Caco-2 (cell line): ENCODE results near the gene RGSL1. TPM values are rescaled to one million over a fixed set of nuclear protein-coding genes. Genes with fewer than 3 reads are reported as not detected.
"Not testable (repeated sequence)": the region's sequence is repeated elsewhere in the genome, so short reads cannot be mapped to it uniquely, and the experiment has no call there.

Experiments used
- BruUV-seq: library from RNA; stranded (reverse); fragments of 400-500 nt; replicated peaks from 2 replicates; lab custom pipeline; 2021; lab: Mats Ljungman, UMichigan
- CTCF ChIA-PET: fragments of 300-600 bp; sonication (Branson Sonifier 250); formaldehyde crosslinking; loops from one replicate; lab custom pipeline; 2022; ENCODE audit warnings: antibody characterized with exemption; lab: Charles Lee
- POLR2A ChIA-PET: fragments of 300-600 bp; sonication (Branson Sonifier 250); formaldehyde crosslinking; loops from one replicate; lab custom pipeline; 2022; ENCODE audit warnings: antibody characterized with exemption; lab: Charles Lee
- DNase-seq, 2 experiments: peaks; one replicate each; pipeline versions ENCODE4 v3.0.0 to v3.0.0-alpha.2; 2020 to 2022
- H3K27me3 ChIP-seq: replicated peaks from 2 replicates; pipeline ENCODE4 v1.6.0; 2011; ENCODE audit warnings: low read length; ENCODE audit not compliant: control insufficient read depth, insufficient read depth
- H3K36me3 ChIP-seq: 2 replicates; pipeline ENCODE4 v1.5.1; 2011; ENCODE audit warnings: low read length; ENCODE audit not compliant: control insufficient read depth, insufficient read depth
- H3K4me1 ChIP-seq: fragments of 250-450 bp; sonication (Bioruptor Pico); 2 replicates; pipeline ENCODE4 v1.5.1; 2020; ENCODE audit warnings: mild to moderate bottlenecking
- H3K4me3 ChIP-seq: 2 replicates; pipeline ENCODE4 v1.5.1; 2011; ENCODE audit warnings: low read depth, mild to moderate bottlenecking, control low read depth, low read length
- H3K9me3 ChIP-seq: fragments of 250-450 bp; sonication (Bioruptor Pico); 2 replicates; pipeline ENCODE4 v1.5.1; 2020; ENCODE audit warnings: mild to moderate bottlenecking, moderate library complexity
- H3K27ac Mint-ChIP-seq: one replicate; pipeline ENCODE4 v1.8.0; 2022; ENCODE audit warnings: mixed read lengths; ENCODE audit not compliant: unreplicated experiment
- H3K27me3 Mint-ChIP-seq: one replicate; pipeline ENCODE4 v1.8.0; 2022; ENCODE audit warnings: mixed read lengths; ENCODE audit not compliant: insufficient read depth, unreplicated experiment
- H3K36me3 Mint-ChIP-seq: one replicate; pipeline ENCODE4 v1.8.0; 2022; ENCODE audit warnings: mild to moderate bottlenecking, mixed read lengths; ENCODE audit not compliant: insufficient read depth, unreplicated experiment
- H3K4me1 Mint-ChIP-seq: one replicate; pipeline ENCODE4 v1.8.0; 2022; ENCODE audit warnings: low read depth, mixed read lengths; ENCODE audit not compliant: unreplicated experiment
- H3K4me3 Mint-ChIP-seq: one replicate; pipeline ENCODE4 v1.8.0; 2022; ENCODE audit warnings: mild to moderate bottlenecking, moderate library complexity, mixed read lengths; ENCODE audit not compliant: unreplicated experiment
- H3K9me3 Mint-ChIP-seq: one replicate; pipeline ENCODE4 v1.8.0; 2022; ENCODE audit warnings: mixed read lengths; ENCODE audit not compliant: unreplicated experiment
- CTCF ChIP-seq, 2 experiments: fragments of 200-600 bp in 1 of 2; IDR thresholded peaks; 1 replicate in 1 of 2; 2 replicates in 1 of 2; pipeline versions ENCODE4 v1.5.1 to v1.8.0; 2011 to 2022; ENCODE audit warnings: antibody characterized with exemption in 1 of 2, control low read depth in 1 of 2, inconsistent platforms in 1 of 2, low read depth in 1 of 2, low read length in 1 of 2, mild to moderate bottlenecking in 1 of 2, moderate library complexity in 1 of 2; ENCODE audit not compliant: insufficient read depth in 1 of 2, severe bottlenecking in 1 of 2, unreplicated experiment in 1 of 2
- intact Hi-C: fragments of 100-400 bp; cut with micrococcal nuclease; formaldehyde crosslinking; loops from one replicate; pipeline ENCODE4 v1.10.0; 2022; ENCODE audit not compliant: unreplicated experiment
- total RNA-seq: library from RNA; stranded (reverse); gene quantifications from 2 replicates; pipeline ENCODE4 v1.2.3, GENCODE V29; 2022

Gene RGSL1
- total RNA-seq, 1 experiment from 2014 or later: not detected

- CTCF ChIA-PET: no interaction called here
- Mint-ChIP-seq H3K4me3 (no peak overlapping the region), H3K27me3 (peaks cover 16% of the 10 kb centered on the region), H3K9me3 (peaks cover 46% of the 10 kb centered on the region), H3K36me3 (no peaks in the 10 kb centered on the region), H3K27ac (no peak overlapping the region), H3K4me1 (no peaks in the 10 kb centered on the region)
- no peaks in the 10 kb centered on the region for H3K36me3 ChIP-seq
- H3K4me3 ChIP-seq: no peak overlapping the region
- intact Hi-C loops: no loop called here
- BruUV-seq: no TSS peak
- peaks cover 2% of the 10 kb centered on the region; the same call in 1 of the 2 replicates for H3K9me3 ChIP-seq
- TF ChIP-seq CTCF (IDR thresholded peaks at IDR 0.05; ENCODE audit: insufficient read depth in 1 of 2, low read depth in 1 of 2, low read length in 1 of 2, severe bottlenecking in 1 of 2, unreplicated experiment in 1 of 2): no peak
- no peaks in the 10 kb centered on the region for H3K27me3 ChIP-seq
- peaks cover 4% of the 10 kb centered on the region; the same call in 1 of the 2 replicates for H3K4me1 ChIP-seq
- DNase-seq: no peak
- POLR2A ChIA-PET: no interaction called here
Observed at GRCh38 chr1:182527680-182528079, 77.7 kb downstream of the RGSL1 start.

GRCh38 chr1:182528206-182528605 is 78.3 kb downstream of the RGSL1 start:
- H3K4me3 Mint-ChIP-seq, CTCF ChIA-PET, H3K4me1 Mint-ChIP-seq, H3K27ac Mint-ChIP-seq, H3K27me3 ChIP-seq, H3K4me3 ChIP-seq, H3K9me3 ChIP-seq, intact Hi-C loops, H3K36me3 ChIP-seq, H3K4me1 ChIP-seq, POLR2A ChIA-PET, H3K36me3 Mint-ChIP-seq, BruUV-seq: not testable (repeated sequence)
- peak in 1 of 2 experiments; percentile 25 for DNase-seq
- peaks cover 17% of the 10 kb centered on the region for H3K27me3 Mint-ChIP-seq
- H3K9me3 Mint-ChIP-seq: peaks cover 46% of the 10 kb centered on the region

- Mint-ChIP-seq H3K9me3 (no peaks in the 10 kb centered on the region), H3K27me3 (peaks cover 26% of the 10 kb centered on the region), H3K4me1 (no peaks in the 10 kb centered on the region), H3K4me3 (no peak overlapping the region), H3K36me3 (no peaks in the 10 kb centered on the region), H3K27ac (no peak overlapping the region)
- Histone ChIP-seq H3K27me3 (no peaks in the 10 kb centered on the region), H3K4me1 (no peaks in the 10 kb centered on the region), H3K4me3 (no peak overlapping the region), H3K9me3 (0 out of 2 replicates have a peak, but pooled peaks cover 2% of the 10 kb centered on the region), H3K36me3 (no peaks in the 10 kb centered on the region)
- DNase-seq: no peak
- intact Hi-C loops: no loop called here
- BruUV-seq: no TSS peak
- POLR2A ChIA-PET: no interaction called here
- TF ChIP-seq CTCF (IDR thresholded peaks at IDR 0.05; ENCODE audit: insufficient read depth in 1 of 2, low read depth in 1 of 2, low read length in 1 of 2, severe bottlenecking in 1 of 2, unreplicated experiment in 1 of 2): no peak
- CTCF ChIA-PET: no interaction called here
Observed at GRCh38 chr1:182533896-182534295, 84.0 kb downstream of the RGSL1 start.

- Histone ChIP-seq H3K4me3 (no peak overlapping the region), H3K4me1 (no peaks in the 10 kb centered on the region), H3K9me3 (no peaks in the 10 kb centered on the region), H3K27me3 (no peaks in the 10 kb centered on the region), H3K36me3 (no peaks in the 10 kb centered on the region)
- Mint-ChIP-seq H3K4me1 (peaks cover 4% of the 10 kb centered on the region), H3K27ac (no peak overlapping the region), H3K27me3 (peaks cover 13% of the 10 kb centered on the region), H3K9me3 (no peaks in the 10 kb centered on the region), H3K4me3 (no peak overlapping the region), H3K36me3 (no peaks in the 10 kb centered on the region)
- TF ChIP-seq CTCF (IDR thresholded peaks at IDR 0.05; ENCODE audit: insufficient read depth in 1 of 2, low read depth in 1 of 2, low read length in 1 of 2, severe bottlenecking in 1 of 2, unreplicated experiment in 1 of 2): no peak
- intact Hi-C loops: no loop called here
- POLR2A ChIA-PET: interaction anchor here (0.8 kb wide), 1 partner anchor 14 kb away, joined by 4 read pairs; no protein-coding TSS in a partner anchor
- no TSS peak for BruUV-seq
- DNase-seq: no peak
- CTCF ChIA-PET: no interaction called here
Observed at GRCh38 chr1:182549346-182549745, 99.4 kb downstream of the RGSL1 start.
